Activated CD8-positive, alpha-beta T cell treated with anti-CD3 and anti-CD28 coated beads for 36 hours (primary cell): Measurements from ENCODE around the gene ALDH1L2. TPM values are rescaled to one million over a fixed set of nuclear protein-coding genes. Genes with fewer than 3 reads are reported as not detected.

Experiments
- ATAC-seq: fragments of 200-7000 bp; cut with Tn5 transposase; one replicate; pipeline ENCODE4 v1.10.0; 2021; ENCODE audit warnings: mild to moderate bottlenecking, moderate library complexity
- CTCF ChIA-PET: fragments of 350-600 bp; sonication (Branson Sonifier 250); formaldehyde crosslinking; loops from one replicate; lab custom pipeline; 2021; ENCODE audit warnings: antibody characterized with exemption; lab: Charles Lee
- POLR2A ChIA-PET: fragments of 350-600 bp; sonication (Branson Sonifier 250); formaldehyde crosslinking; loops from one replicate; lab custom pipeline; 2021; ENCODE audit warnings: antibody characterized with exemption; lab: Charles Lee
- DNase-seq: peaks from one replicate; pipeline ENCODE4 v3.0.0-alpha.2; 2020
- H3K27ac Mint-ChIP-seq: one replicate; pipeline ENCODE4 v1.8.0; 2021; ENCODE audit warnings: mild to moderate bottlenecking, mixed read lengths
- H3K27me3 Mint-ChIP-seq: one replicate; pipeline ENCODE4 v1.8.0; 2021; ENCODE audit warnings: mixed read lengths
- H3K36me3 Mint-ChIP-seq: one replicate; pipeline ENCODE4 v1.8.0; 2021; ENCODE audit warnings: low read depth, mixed read lengths
- H3K4me1 Mint-ChIP-seq: one replicate; pipeline ENCODE4 v1.8.0; 2021; ENCODE audit warnings: low read depth, mixed read lengths
- H3K4me3 Mint-ChIP-seq: one replicate; pipeline ENCODE4 v1.8.0; 2021; ENCODE audit warnings: mild to moderate bottlenecking, moderate library complexity, mixed read lengths
- H3K9me3 Mint-ChIP-seq: one replicate; pipeline ENCODE4 v1.8.0; 2021; ENCODE audit warnings: mixed read lengths
- intact Hi-C: fragments of 100-400 bp; cut with micrococcal nuclease; formaldehyde crosslinking; loops from one replicate; pipeline ENCODE4 v1.10.0; 2022
- total RNA-seq, 2 experiments: library from RNA; stranded (reverse); gene quantifications; one replicate each; pipeline ENCODE4 v1.2.3, GENCODE V29; 2021
- TF ChIP-seq, protein P1 (sequence below): fragments of 200-600 bp; IDR thresholded peaks from one replicate; pipeline ENCODE4 v1.8.0; 2022; ENCODE audit warnings: antibody characterized with exemption, mild to moderate bottlenecking

The ALDH1L2 gene
- total RNA-seq, 2 experiments from 2014 or later, result 5.7 to 7.8 TPM

- Mint-ChIP-seq H3K9me3 (no peaks in the 10 kb centered on the region), H3K4me3 (no peak overlapping the region), H3K36me3 (no peaks in the 10 kb centered on the region), H3K4me1 (no peaks in the 10 kb centered on the region), H3K27ac (no peak overlapping the region), H3K27me3 (no peaks in the 10 kb centered on the region)
- intact Hi-C loops, result no loop called here
- ChIA-PET POLR2A (no interaction called here), CTCF (no interaction called here)
- no peak for ATAC-seq
- no peak for DNase-seq
- TF ChIP-seq, protein P1, sequence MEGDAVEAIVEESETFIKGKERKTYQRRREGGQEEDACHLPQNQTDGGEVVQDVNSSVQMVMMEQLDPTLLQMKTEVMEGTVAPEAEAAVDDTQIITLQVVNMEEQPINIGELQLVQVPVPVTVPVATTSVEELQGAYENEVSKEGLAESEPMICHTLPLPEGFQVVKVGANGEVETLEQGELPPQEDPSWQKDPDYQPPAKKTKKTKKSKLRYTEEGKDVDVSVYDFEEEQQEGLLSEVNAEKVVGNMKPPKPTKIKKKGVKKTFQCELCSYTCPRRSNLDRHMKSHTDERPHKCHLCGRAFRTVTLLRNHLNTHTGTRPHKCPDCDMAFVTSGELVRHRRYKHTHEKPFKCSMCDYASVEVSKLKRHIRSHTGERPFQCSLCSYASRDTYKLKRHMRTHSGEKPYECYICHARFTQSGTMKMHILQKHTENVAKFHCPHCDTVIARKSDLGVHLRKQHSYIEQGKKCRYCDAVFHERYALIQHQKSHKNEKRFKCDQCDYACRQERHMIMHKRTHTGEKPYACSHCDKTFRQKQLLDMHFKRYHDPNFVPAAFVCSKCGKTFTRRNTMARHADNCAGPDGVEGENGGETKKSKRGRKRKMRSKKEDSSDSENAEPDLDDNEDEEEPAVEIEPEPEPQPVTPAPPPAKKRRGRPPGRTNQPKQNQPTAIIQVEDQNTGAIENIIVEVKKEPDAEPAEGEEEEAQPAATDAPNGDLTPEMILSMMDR, result no peak
These were observed 37.0 kb downstream of the ALDH1L2 start for GRCh38 chr12:105047308-105047707.

DNA sequence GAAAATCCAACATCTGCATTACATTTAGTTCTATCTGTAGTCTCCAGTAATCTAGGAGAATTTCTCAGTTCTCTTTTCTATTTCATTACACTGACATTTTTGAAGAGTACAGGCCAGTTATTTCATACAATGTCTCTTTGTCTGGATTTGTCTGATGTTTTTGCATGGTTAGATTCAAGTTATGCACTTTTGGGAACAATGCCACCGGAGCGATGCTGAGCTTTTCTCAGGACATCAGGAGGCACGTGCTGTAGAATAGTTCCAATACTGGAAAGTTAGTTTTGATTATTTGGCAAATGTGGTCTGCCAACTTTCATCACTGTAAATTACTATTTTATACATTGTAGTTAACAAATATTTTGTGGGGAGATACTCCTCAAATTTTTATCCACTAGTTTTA is 43.1 kb downstream of the ALDH1L2 start:
- H3K4me3 Mint-ChIP-seq, result no peak overlapping the region
- TF ChIP-seq, protein P1, result no peak
- H3K36me3 Mint-ChIP-seq, result no peaks in the 10 kb centered on the region
- no peaks in the 10 kb centered on the region for H3K9me3 Mint-ChIP-seq
- no peaks in the 10 kb centered on the region for H3K27me3 Mint-ChIP-seq
- DNase-seq, result no peak
- ChIA-PET POLR2A (no interaction called here), CTCF (no interaction called here)
- no peak overlapping the region for H3K27ac Mint-ChIP-seq
- ATAC-seq, result no peak
- H3K4me1 Mint-ChIP-seq, result peaks cover 21% of the 10 kb centered on the region
- intact Hi-C loops, result no loop called here

- Mint-ChIP-seq H3K4me1 (peaks cover 21% of the 10 kb centered on the region), H3K4me3 (no peak overlapping the region), H3K36me3 (no peaks in the 10 kb centered on the region), H3K27ac (no peak overlapping the region), H3K27me3 (no peaks in the 10 kb centered on the region), H3K9me3 (no peaks in the 10 kb centered on the region)
- no peak for DNase-seq
- TF ChIP-seq, protein P1, result no peak
- POLR2A ChIA-PET, result no interaction called here
- intact Hi-C loops, result no loop called here
- CTCF ChIA-PET, result interaction anchor here (0.8 to 4.0 kb wide), 2 partner anchors 12 to 659 kb away, joined by 3 to 18 read pairs; no protein-coding TSS in a partner anchor
- no peak for ATAC-seq
These were observed 43.8 kb downstream of the ALDH1L2 start for GRCh38 chr12:105040476-105040875.

DNA sequence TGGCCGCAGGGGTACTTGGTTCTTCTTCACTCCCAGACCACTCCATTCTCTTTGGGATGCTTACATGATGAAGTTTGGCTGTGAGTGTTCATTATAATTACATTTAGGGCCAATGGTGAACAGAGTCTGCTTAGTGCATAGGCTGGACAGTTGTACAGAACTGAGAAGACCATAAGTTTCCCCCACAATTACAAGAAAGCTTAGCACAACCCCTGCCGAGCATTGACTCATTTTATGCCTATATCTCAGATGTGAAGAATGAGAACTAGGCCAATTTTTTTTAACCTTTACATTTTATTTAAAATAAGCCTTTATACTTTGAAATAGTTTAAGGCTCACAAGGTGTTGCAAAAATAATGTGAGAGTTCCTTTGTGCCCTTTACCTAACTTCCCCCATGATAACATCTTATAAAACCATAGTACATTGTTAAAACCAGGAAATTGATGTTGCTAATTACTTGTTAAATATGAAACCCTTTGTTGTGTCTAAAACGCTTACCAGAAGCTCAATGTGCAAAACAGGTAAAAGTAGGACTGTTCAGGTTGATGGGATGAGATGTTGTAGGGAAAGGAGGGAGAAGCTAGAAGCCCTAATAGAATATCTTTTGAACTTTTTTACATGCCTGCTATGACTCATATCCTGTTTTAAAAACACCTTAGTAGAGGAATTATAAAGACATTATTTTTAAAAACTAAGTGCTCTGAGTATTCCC is 47.2 kb downstream of the ALDH1L2 start:
- TF ChIP-seq, protein P1, result no peak
- ChIA-PET POLR2A (interaction anchor here (1.0 to 1.2 kb wide), 2 partner anchors 78 to 79 kb away, joined by 3 to 4 read pairs; partner anchors contain the start of gene SLC41A2), CTCF (interaction anchor here (1.0 to 4.0 kb wide), 3 partner anchors 12 to 657 kb away, joined by 3 to 18 read pairs (median 3); no protein-coding TSS in a partner anchor)
- DNase-seq, result peak; percentile 17
- peak; percentile 52 for ATAC-seq
- peaks cover 43% of the 10 kb centered on the region for H3K4me1 Mint-ChIP-seq
- peak overlapping the region; percentile 88 for H3K27ac Mint-ChIP-seq
- peaks cover 11% of the 10 kb centered on the region for H3K36me3 Mint-ChIP-seq
- peaks cover 2% of the 10 kb centered on the region for H3K9me3 Mint-ChIP-seq
- no peaks in the 10 kb centered on the region for H3K27me3 Mint-ChIP-seq
- intact Hi-C loops, result no loop called here
- no peak overlapping the region for H3K4me3 Mint-ChIP-seq

GRCh38 chr12:105033851-105034250 is 50.4 kb downstream of the ALDH1L2 start:
- Mint-ChIP-seq H3K9me3 (peaks cover 2% of the 10 kb centered on the region), H3K27ac (peak overlapping the region; percentile 79), H3K4me1 (peaks cover 51% of the 10 kb centered on the region), H3K27me3 (no peaks in the 10 kb centered on the region), H3K36me3 (peaks cover 15% of the 10 kb centered on the region), H3K4me3 (no peak overlapping the region)
- TF ChIP-seq, protein P1, result no peak
- POLR2A ChIA-PET, result interaction anchor here (1.2 kb wide), 1 partner anchor 104 kb away, joined by 3 read pairs; no protein-coding TSS in a partner anchor
- ATAC-seq (peak; percentile 70), DNase-seq (no peak)
- intact Hi-C loops, result no loop called here
- CTCF ChIA-PET, result interaction anchor here (0.7 to 1.3 kb wide), 3 partner anchors 49 to 652 kb away, joined by 3 read pairs; no protein-coding TSS in a partner anchor
